ENCODE measurements around the gene MPPED2.

- TF ChIP-seq CTCF (optimal IDR thresholded peaks at IDR 0.05 in 1 of 3, IDR thresholded peaks at IDR 0.05 in 1 of 3, conservative IDR thresholded peaks at IDR 0.05 in 1 of 3; ENCODE audit: extremely low read depth in 1 of 3, insufficient read depth in 2 of 3, low read length in 3 of 3) (no peak), EZH2 (IDR thresholded peaks at IDR 0.05; ENCODE audit: low read length) (no peak)
Measured at GRCh38 chr11:30580573-30580972, 5.6 kb downstream of the MPPED2 start.

Measured in keratinocyte (primary cell).